HepG2 (cell line): ENCODE results near the gene MEIS3. TPM values are rescaled to one million over a fixed set of nuclear protein-coding genes. Genes with fewer than 3 reads are reported as not detected.

Source experiments
- FIP1L1 ChIP-seq: fragments of 200-400 bp; formaldehyde crosslinking; IDR thresholded peaks from 2 replicates; pipeline ENCODE4 v1.6.1; 2018; ENCODE audit warnings: low read depth, mild to moderate bottlenecking, low read length, moderate library complexity, borderline replicate concordance; ENCODE audit not compliant: insufficient read depth
- FOSL2 ChIP-seq: sonication (generic); formaldehyde crosslinking; IDR thresholded peaks from 2 replicates; pipeline ENCODE4 v1.4.0; 2020; ENCODE audit warnings: missing genetic modification reagents
- HNRNPK ChIP-seq: fragments of 200-400 bp; formaldehyde crosslinking; IDR thresholded peaks from 2 replicates; pipeline ENCODE4 v1.6.1; 2018; ENCODE audit warnings: low read length, low read depth, moderate library complexity, mild to moderate bottlenecking; ENCODE audit not compliant: poor library complexity, severe bottlenecking
- KLF16 ChIP-seq, 2 experiments: sonication (generic) in 1 of 2; formaldehyde crosslinking in 1 of 2; IDR thresholded peaks; 2 replicates each; pipeline versions ENCODE4 v1.6.1 to v1.8.0; 2016 to 2023; ENCODE audit warnings: missing genetic modification reagents in 2 of 2, missing compliant biosample characterization in 1 of 2
- RFX5 ChIP-seq: IDR thresholded peaks from 2 replicates; pipeline ENCODE4 v1.6.1; 2011; ENCODE audit warnings: low read depth, low read length, improper control_type of control experiment
- TRIM24 ChIP-seq: sonication (generic); formaldehyde crosslinking; IDR thresholded peaks from 2 replicates; pipeline ENCODE4 v1.8.0; 2022; ENCODE audit warnings: mild to moderate bottlenecking, missing genetic modification reagents
- ZNF546 ChIP-seq: sonication (generic); formaldehyde crosslinking; conservative IDR thresholded peaks from 2 replicates; pipeline ENCODE4 v1.8.1; 2023; ENCODE audit warnings: mild to moderate bottlenecking, missing genetic modification reagents
- ZNF549 ChIP-seq: sonication (generic); formaldehyde crosslinking; IDR thresholded peaks from 2 replicates; pipeline ENCODE4 v1.5.0; 2020; ENCODE audit warnings: missing genetic modification reagents
- polyA plus RNA-seq, 8 experiments: library from polyadenylated mRNA; depleted of rRNA in 3 of 8; stranded (reverse) in 7 of 8; unstranded in 1 of 8; fragments of >200 nt; fragmentation: Illumina TruSeq in 4 of 8; extraction: Trizol in 4 of 8; gene quantifications; 2 replicates each; pipeline versions ENCODE4 v1.2.1 to v1.2.3, GENCODE V29; 2011 to 2016; ENCODE audit warnings: low read depth in 4 of 8, missing spikeins in 1 of 8, mixed read lengths in 1 of 8; ENCODE audit not compliant: insufficient read depth in 1 of 8
- total RNA-seq, 5 experiments: library from RNA; depleted of rRNA; stranded (reverse); fragments of >200 nt; fragmentation: Illumina TruSeq; extraction: Trizol; gene quantifications; 2 replicates each; pipeline ENCODE4 v1.2.3, GENCODE V29; 2016; ENCODE audit warnings: low read depth in 1 of 5
- TF ChIP-seq, protein P1 (sequence below): sonication (generic); formaldehyde crosslinking; IDR thresholded peaks from 2 replicates; pipeline ENCODE4 v1.4.0; 2020; ENCODE audit warnings: mild to moderate bottlenecking, missing genetic modification reagents, borderline replicate concordance
- TF ChIP-seq, protein P2 (sequence below): sonication (generic); formaldehyde crosslinking; IDR thresholded peaks from 2 replicates; pipeline ENCODE4 v1.5.0; 2020; ENCODE audit warnings: missing genetic modification reagents, mild to moderate bottlenecking, borderline replicate concordance
- TF ChIP-seq, protein P3 (sequence below): sonication (generic); formaldehyde crosslinking; IDR thresholded peaks from 2 replicates; pipeline ENCODE4 v1.5.1; 2020; ENCODE audit warnings: mild to moderate bottlenecking, moderate library complexity, missing genetic modification reagents
- TF ChIP-seq, protein P4 (sequence below): sonication (generic); formaldehyde crosslinking; IDR thresholded peaks from 2 replicates; pipeline ENCODE4 v1.5.0; 2020; ENCODE audit warnings: mild to moderate bottlenecking, missing genetic modification reagents, borderline replicate concordance
- TF ChIP-seq, protein P5 (sequence below): sonication (generic); formaldehyde crosslinking; IDR thresholded peaks from 2 replicates; pipeline ENCODE4 v1.5.0; 2020; ENCODE audit warnings: mild to moderate bottlenecking, missing genetic modification reagents, borderline replicate concordance

The MEIS3 gene
- total and polyA plus RNA-seq, 2 of the 13 experiments (the other 11 are each of a cell fraction or from before 2014, with no cell fraction given) = 0.09 to 0.70 TPM

DNA sequence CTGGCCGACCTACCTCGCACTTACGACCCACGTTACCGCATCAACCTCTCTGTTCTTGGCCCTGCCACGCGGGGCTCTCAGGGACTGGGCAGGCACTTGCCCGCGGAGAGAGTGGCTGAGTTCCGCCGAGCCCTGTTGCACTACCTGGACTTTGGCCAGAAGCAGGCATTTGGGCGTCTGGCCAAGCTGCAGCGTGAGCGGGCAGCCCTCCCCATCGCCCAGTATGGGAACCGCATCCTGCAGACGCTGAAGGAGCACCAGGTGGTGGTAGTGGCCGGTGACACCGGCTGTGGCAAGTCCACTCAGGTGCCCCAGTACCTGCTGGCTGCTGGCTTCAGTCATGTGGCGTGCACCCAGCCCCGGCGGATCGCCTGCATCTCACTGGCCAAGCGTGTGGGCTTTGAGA is 66.0 kb downstream of the MEIS3 start (continued):
- TF ChIP-seq, protein P1, sequence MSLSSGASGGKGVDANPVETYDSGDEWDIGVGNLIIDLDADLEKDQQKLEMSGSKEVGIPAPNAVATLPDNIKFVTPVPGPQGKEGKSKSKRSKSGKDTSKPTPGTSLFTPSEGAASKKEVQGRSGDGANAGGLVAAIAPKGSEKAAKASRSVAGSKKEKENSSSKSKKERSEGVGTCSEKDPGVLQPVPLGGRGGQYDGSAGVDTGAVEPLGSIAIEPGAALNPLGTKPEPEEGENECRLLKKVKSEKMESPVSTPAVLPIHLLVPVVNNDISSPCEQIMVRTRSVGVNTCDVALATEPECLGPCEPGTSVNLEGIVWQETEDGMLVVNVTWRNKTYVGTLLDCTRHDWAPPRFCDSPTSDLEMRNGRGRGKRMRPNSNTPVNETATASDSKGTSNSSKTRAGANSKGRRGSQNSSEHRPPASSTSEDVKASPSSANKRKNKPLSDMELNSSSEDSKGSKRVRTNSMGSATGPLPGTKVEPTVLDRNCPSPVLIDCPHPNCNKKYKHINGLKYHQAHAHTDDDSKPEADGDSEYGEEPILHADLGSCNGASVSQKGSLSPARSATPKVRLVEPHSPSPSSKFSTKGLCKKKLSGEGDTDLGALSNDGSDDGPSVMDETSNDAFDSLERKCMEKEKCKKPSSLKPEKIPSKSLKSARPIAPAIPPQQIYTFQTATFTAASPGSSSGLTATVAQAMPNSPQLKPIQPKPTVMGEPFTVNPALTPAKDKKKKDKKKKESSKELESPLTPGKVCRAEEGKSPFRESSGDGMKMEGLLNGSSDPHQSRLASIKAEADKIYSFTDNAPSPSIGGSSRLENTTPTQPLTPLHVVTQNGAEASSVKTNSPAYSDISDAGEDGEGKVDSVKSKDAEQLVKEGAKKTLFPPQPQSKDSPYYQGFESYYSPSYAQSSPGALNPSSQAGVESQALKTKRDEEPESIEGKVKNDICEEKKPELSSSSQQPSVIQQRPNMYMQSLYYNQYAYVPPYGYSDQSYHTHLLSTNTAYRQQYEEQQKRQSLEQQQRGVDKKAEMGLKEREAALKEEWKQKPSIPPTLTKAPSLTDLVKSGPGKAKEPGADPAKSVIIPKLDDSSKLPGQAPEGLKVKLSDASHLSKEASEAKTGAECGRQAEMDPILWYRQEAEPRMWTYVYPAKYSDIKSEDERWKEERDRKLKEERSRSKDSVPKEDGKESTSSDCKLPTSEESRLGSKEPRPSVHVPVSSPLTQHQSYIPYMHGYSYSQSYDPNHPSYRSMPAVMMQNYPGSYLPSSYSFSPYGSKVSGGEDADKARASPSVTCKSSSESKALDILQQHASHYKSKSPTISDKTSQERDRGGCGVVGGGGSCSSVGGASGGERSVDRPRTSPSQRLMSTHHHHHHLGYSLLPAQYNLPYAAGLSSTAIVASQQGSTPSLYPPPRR (CRISPR knock-in tag) = peak; percentile 57; the same call in 1 of the 2 replicates
- TF ChIP-seq, protein P2, sequence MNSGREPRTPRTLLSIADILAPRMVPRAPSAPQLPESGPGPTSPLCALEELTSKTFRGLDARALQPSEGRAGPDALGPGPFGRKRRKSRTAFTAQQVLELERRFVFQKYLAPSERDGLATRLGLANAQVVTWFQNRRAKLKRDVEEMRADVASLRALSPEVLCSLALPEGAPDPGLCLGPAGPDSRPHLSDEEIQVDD (CRISPR knock-in tag) = no peak
- TF ChIP-seq, protein P3, sequence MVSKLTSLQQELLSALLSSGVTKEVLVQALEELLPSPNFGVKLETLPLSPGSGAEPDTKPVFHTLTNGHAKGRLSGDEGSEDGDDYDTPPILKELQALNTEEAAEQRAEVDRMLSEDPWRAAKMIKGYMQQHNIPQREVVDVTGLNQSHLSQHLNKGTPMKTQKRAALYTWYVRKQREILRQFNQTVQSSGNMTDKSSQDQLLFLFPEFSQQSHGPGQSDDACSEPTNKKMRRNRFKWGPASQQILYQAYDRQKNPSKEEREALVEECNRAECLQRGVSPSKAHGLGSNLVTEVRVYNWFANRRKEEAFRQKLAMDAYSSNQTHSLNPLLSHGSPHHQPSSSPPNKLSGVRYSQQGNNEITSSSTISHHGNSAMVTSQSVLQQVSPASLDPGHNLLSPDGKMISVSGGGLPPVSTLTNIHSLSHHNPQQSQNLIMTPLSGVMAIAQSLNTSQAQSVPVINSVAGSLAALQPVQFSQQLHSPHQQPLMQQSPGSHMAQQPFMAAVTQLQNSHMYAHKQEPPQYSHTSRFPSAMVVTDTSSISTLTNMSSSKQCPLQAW = peak; percentile 64
- peak; percentile 91 for TF ChIP-seq ZNF549 (CRISPR knock-in tag)
- TF ChIP-seq, protein P4, sequence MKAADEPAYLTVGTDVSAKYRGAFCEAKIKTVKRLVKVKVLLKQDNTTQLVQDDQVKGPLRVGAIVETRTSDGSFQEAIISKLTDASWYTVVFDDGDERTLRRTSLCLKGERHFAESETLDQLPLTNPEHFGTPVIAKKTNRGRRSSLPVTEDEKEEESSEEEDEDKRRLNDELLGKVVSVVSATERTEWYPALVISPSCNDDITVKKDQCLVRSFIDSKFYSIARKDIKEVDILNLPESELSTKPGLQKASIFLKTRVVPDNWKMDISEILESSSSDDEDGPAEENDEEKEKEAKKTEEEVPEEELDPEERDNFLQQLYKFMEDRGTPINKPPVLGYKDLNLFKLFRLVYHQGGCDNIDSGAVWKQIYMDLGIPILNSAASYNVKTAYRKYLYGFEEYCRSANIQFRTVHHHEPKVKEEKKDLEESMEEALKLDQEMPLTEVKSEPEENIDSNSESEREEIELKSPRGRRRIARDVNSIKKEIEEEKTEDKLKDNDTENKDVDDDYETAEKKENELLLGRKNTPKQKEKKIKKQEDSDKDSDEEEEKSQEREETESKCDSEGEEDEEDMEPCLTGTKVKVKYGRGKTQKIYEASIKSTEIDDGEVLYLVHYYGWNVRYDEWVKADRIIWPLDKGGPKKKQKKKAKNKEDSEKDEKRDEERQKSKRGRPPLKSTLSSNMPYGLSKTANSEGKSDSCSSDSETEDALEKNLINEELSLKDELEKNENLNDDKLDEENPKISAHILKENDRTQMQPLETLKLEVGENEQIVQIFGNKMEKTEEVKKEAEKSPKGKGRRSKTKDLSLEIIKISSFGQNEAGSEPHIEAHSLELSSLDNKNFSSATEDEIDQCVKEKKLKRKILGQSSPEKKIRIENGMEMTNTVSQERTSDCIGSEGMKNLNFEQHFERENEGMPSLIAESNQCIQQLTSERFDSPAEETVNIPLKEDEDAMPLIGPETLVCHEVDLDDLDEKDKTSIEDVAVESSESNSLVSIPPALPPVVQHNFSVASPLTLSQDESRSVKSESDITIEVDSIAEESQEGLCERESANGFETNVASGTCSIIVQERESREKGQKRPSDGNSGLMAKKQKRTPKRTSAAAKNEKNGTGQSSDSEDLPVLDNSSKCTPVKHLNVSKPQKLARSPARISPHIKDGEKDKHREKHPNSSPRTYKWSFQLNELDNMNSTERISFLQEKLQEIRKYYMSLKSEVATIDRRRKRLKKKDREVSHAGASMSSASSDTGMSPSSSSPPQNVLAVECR (CRISPR knock-in tag) = peak; percentile 83; the same call in 1 of the 2 replicates
- TF ChIP-seq HNRNPK = no peak
- TF ChIP-seq ZNF546 (CRISPR knock-in tag) = no peak
- TF ChIP-seq, protein P5, sequence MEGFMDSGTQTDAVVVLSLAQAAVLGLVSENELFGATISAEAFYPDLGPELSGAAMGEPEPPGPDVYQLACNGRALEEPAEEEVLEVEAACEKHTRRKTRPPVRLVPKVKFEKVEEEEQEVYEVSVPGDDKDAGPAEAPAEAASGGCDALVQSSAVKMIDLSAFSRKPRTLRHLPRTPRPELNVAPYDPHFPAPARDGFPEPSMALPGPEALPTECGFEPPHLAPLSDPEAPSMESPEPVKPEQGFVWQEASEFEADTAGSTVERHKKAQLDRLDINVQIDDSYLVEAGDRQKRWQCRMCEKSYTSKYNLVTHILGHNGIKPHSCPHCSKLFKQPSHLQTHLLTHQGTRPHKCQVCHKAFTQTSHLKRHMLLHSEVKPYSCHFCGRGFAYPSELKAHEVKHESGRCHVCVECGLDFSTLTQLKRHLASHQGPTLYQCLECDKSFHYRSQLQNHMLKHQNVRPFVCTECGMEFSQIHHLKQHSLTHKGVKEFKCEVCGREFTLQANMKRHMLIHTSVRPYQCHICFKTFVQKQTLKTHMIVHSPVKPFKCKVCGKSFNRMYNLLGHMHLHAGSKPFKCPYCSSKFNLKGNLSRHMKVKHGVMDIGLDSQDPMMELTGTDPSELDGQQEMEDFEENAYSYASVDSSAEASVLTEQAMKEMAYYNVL (CRISPR knock-in tag) = no peak
- TF ChIP-seq FIP1L1 = no peak
- TF ChIP-seq TRIM24 (CRISPR knock-in tag) = no peak; the same call in 1 of the 2 replicates
- TF ChIP-seq FOSL2 (CRISPR knock-in tag) = peak; percentile 62; the same call in 1 of the 2 replicates
- no peak for TF ChIP-seq RFX5
- TF ChIP-seq KLF16 (CRISPR knock-in tag; IDR thresholded peaks at IDR 0.05) = 0 out of 4 replicates have a peak, but pooled peaks of 1 of the 2 experiments have one; percentile 42
